ENCODE results near the gene RTKN2. TPM values are rescaled to one million over a fixed set of nuclear protein-coding genes. Genes with fewer than 3 reads are reported as not detected.
"Not testable (repeated sequence)": the region's sequence is repeated elsewhere in the genome, so short reads cannot be mapped to it uniquely, and the experiment has no call there.

The RTKN2 gene
- polyA plus RNA-seq, 1 donor = 3.6 TPM

GRCh38 chr10:62258926-62259325 is 9.7 kb downstream of the RTKN2 start:
- DNase-seq = no peak

- DNase-seq = no peak
Measured at GRCh38 chr10:62253704-62254103, 14.9 kb downstream of the RTKN2 start.

GRCh38 chr10:62252051-62252450 is 16.6 kb downstream of the RTKN2 start:
- no peak for DNase-seq

GRCh38 chr10:62250594-62251198 is 17.9 kb downstream of the RTKN2 start:
- no peak for DNase-seq

GRCh38 chr10:62249957-62250356 is 18.7 kb downstream of the RTKN2 start:
- no peak for DNase-seq

- DNase-seq = no peak
Measured at GRCh38 chr10:62248465-62248864, 20.2 kb downstream of the RTKN2 start.

- DNase-seq = peak; percentile 76
Measured at GRCh38 chr10:62244785-62245467, 23.7 kb downstream of the RTKN2 start.

- no peak for DNase-seq
Measured at GRCh38 chr10:62244088-62244487, 24.6 kb downstream of the RTKN2 start.

GRCh38 chr10:62243647-62243997 is 25.0 kb downstream of the RTKN2 start:
- DNase-seq = no peak

- DNase-seq = peak; percentile 50
Measured at GRCh38 chr10:62242965-62243646, 25.5 kb downstream of the RTKN2 start.

- not testable (repeated sequence) for DNase-seq
Measured at GRCh38 chr10:62241521-62241920, 27.1 kb downstream of the RTKN2 start.

GRCh38 chr10:62239994-62240393 is 28.6 kb downstream of the RTKN2 start:
- DNase-seq = no peak

- DNase-seq = no peak
Measured at GRCh38 chr10:62238880-62239279, 29.8 kb downstream of the RTKN2 start.

- DNase-seq = no peak
Measured at GRCh38 chr10:62237966-62238365, 30.7 kb downstream of the RTKN2 start.

- DNase-seq = no peak
Measured at GRCh38 chr10:62237506-62237905, 31.1 kb downstream of the RTKN2 start.

GRCh38 chr10:62234077-62234605 is 34.5 kb downstream of the RTKN2 start:
- DNase-seq = no peak

- DNase-seq = no peak
Measured at GRCh38 chr10:62233356-62234076, 35.1 kb downstream of the RTKN2 start.

- DNase-seq = no peak
Measured at GRCh38 chr10:62231805-62232204, 36.8 kb downstream of the RTKN2 start.

GRCh38 chr10:62231371-62231770 is 37.3 kb downstream of the RTKN2 start:
- no peak for DNase-seq

- DNase-seq = no peak
Measured at GRCh38 chr10:62230344-62231121, 38.1 kb downstream of the RTKN2 start.

- DNase-seq = no peak
Measured at GRCh38 chr10:62225362-62225761, 43.3 kb downstream of the RTKN2 start.

- no peak for DNase-seq
Measured at GRCh38 chr10:62224606-62225005, 44.0 kb downstream of the RTKN2 start.
